LNCAP (cell line): ENCODE measurements around the gene SDSL.

Source experiments
- CTCF ChIP-seq: fragments of 450-650 bp; IDR thresholded peaks from 2 replicates; pipeline ENCODE4 v1.5.1; 2017; ENCODE audit warnings: mild to moderate bottlenecking

SDSL gene

GRCh38 chr12:113469224-113469948 is 47.2 kb downstream of the SDSL start:
- no peak for TF ChIP-seq CTCF

DNA sequence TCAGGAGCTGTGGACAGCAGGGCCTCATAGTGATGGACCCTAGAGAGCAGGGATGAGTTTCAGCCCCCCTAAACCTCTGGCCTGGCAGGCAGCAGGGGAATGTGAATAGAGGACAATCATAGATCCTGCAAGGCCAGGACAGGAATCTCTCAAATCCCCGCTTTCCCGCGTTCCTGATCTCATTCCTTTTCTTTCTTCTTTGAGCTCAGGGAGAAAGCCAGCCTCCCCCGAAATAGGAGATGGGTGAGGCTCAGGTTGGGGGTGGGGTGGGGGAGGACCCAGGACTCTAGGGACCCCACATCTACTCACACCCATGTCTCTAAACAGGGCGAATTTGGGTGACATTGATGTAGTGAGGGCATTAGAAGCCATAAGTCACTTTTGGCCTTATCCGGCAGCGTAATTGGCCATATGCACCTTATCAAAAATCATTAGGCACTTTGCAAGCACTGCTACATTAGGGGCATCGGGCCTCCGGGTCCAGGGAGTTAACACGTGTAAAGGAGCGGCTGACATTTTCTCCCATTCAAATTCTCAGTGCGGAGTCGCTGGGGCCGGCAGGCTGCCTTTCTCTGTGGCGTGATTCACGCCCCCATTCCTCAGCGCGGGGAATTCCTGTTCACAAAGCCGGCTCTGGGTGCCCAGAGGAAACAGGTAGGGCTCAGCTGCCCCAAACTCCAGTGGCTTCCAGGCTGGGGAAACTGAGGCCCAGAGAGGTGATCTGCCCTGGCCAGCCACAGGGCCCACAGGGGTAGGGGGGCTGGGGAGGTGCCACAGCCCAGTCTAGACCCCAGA is 48.0 kb downstream of the SDSL start:
- no peak for TF ChIP-seq CTCF

DNA sequence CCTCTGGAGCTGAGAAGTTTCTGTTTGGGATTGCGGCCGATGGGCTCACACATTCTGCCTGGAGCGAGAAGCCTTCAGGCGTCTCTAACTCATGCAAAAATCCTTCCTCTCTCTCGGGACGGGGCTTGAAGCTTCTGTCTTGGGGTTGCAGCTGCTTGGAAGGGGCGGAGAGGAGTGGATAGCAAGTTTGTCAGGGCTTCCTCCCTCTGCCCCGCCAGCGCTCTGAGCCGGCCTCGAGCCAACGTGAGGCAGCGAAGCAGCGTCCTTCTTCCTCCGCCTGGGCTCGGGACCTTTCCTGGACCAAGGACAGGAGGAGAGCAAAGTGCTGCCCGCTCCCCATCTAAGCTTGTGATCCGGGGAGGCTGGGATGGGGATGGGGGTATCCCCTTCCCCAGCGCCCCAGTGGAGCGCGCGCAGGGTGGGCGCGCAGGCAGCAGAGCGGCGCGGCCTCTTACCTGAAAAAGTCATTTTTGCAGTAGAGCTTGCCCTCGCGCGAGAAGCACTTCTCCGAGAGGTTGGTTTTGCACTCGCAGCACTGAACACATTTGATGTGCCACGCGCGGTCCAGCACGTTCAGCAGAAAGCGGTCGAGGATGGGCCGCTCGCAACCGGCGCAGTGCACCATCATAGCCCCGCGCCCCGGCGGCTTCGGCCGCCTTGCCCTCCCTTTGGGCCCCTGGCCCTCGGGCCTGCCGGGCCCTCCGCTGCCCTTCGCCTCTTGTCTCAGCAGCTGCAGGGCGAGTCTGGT is 48.9 kb downstream of the SDSL start:
- no peak for TF ChIP-seq CTCF

DNA sequence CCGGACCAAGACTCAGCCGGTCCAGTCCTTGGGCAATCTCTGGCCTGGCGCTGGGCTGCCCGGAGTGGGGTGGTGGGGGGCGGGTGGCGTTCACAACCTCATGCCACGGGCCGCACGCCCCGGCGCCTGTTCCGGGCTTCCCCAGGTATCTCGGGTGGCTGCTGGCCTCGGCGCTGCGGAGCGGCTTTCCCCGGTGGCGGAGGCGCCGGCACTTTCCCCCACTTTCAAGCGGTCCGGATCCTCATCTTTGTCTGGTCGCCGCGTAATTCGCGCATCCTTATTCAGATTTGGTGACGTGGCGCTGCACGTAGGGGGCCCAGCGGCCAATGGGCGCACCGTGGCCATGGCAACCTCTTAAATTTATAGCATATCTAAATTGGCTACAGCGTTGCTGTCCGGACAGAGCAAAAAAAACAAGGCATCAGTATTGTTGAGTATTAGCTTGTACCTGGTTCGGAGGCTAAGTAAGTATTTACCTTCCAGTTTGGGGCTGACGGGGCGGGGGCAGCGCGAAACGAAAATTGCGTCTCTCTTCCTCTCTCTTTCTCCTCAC is 49.5 kb downstream of the SDSL start, which contains the start of gene LHX5:
Gene LHX5, minus strand, starts transcription at position 253 of the 553 bp plus-strand sequence. CDS start 373 bp downstream, outside the sequence.
- no peak for TF ChIP-seq CTCF

DNA sequence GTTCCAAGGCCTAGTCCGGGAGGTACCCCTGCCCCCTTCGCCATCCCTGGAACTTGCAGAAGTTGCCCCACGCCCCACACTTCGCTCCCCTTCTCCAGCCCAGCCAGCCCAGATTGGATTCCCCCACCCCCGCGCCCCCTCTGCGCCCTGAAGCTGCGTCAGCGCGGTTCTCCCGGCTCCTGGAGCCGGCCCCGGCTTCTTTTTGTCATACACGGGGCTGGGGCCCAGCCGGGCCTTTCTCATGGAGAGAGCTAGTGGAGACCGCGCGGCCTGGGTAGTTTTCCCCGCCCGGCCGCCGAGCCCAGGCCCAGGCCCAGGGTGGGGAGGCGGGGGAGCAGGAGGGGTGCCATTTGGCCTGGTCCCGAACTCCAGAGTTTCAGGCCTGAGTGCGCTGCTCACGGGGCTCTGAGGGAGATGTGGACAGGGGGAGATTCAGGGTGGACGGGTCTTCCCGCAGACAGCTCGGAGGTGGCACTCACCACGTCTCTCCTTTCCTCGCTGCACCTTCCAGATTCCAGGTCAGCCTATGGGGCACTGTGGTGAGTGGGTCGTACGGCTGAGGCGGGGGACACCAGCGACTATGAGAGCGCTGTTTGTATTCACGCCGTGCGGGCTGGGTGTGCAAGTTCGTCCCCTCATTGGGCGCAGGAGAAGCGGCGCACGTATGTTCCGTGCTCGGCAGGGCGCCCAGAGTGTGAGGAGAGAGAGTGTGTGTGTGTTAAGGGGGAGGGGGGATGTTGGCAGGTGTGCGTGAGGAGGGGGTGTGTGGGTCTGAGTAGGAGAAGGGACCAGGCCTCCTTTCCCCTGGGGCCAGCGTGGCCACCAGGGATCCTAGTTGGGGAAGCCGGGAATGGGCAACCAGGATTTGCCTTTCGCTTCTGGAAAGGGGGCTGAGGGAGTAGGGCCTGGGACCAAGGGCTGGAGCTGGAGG is 50.3 kb downstream of the SDSL start:
- no peak for TF ChIP-seq CTCF

DNA sequence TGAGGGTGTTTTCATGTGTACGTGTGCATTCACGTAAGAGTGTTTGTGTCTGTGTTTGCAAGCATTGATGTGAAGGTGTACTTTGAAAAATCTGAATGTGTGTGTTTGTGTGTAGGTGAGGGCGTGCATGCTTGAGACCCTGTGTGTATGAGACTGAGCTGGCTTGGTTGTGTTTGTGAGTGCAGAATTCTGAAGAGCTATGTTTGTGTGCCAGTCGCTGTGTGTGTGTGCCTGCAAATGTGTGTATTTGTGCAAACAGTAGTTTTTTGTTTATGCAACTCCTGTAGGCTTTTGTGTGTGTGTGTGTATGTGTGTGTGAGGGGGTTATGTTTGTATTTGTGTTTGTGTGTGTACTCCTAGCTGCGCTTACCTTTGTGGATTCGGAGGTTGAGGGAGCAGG is 51.2 kb downstream of the SDSL start:
- TF ChIP-seq CTCF: no peak
